GM21447 (cell line): Measurements from ENCODE around the gene RNF224.

Source experiments
- ATAC-seq: cut with Tn5 transposase; IDR thresholded peaks from one replicate; pipeline ENCODE4 v1.9.1; 2021; ENCODE audit not compliant: unreplicated experiment

Gene RNF224

DNA sequence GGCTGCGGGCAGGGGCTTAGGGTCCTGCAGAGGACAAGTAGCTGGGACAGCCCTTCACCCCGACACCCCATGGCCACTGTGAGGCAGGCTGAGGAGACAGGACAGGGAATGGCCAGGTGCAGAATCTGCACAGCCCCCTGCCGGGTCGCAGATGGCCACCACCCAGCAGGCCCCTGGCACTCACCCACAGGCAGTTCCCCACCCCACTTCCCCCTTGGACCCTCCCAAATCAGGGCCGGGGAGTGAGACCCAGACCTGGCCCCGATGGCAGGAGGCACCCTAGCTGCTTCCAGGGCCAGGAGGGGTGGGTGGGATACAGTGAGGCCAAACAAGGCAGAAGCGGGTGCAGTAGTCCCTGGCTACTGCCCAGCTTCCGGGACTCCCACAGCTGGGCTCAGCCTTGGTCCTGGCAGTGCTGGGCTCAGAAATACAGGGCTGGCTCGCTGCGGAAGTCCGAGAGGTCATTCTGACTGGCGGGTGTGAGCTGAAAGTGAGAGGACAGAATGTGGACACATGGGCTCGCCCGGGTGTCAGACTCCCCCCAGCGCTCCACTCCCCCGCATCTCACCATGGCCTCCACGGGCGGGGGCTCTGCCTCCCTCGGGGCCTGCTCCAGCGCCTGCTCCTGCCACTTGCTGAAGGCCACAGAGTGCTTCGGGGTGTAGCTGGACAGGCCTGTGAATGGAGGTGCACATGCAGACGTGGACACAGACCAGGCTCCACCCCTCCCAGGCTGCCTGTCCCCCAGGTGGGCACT, 35.4 kb upstream of the RNF224 start:
- ATAC-seq = no peak

DNA sequence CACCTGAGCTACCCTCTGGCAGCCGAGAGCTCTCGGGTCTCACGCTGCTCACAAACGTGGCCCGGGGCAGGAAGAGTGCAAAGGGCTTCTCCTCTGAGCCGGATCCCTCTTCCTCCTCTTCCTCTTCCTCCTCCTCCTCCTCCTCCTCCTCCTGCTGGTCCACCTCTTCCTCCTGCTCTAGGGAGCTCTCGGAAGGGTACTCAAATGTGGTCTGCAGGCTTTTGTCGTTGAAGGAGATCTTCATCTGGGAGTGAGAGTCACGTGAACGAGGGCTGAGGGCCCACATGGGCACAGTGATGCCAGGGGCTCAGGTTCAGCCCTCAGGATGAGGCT, 34.9 kb upstream of the RNF224 start:
- no peak for ATAC-seq

DNA sequence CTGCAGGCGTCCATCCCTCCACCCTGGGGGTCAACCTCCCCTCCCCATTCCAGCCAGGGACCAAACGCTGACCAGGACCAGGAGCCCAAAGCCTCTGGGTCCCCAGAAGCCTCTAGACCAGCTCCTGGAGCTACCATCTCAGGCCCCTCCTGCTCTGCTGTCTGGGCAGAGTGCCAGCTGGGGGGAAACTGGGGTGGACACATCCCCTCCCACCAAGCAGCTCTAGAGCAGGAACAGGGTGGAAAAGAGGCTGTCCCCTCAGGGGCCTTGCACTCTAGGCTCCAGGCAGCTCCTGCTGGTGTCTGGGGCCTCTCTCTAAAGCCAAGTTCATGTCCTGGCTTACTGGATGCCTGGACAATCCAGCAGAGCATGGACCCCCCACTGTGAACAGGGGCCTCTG, 34.4 kb upstream of the RNF224 start:
- no peak for ATAC-seq

DNA sequence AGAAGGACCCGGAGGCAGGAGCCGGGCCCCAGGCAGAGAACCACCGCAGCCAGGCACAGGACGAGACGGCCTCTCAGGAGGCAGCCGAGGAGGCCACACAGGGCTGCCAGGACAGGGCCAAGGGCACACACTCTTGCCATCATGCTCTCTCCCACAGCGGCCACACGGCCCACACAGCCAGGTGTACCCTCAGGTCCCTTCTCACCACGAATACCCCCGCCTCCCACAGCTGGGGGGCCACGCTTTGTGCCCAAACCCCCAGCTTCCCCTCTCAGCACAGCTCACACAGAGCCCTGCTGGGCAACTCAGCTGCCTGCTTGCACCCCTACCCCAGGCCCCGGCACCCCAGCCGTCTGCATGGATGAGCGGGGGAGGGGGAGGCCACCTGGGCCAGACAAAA, 33.5 kb upstream of the RNF224 start:
- no peak for ATAC-seq

DNA sequence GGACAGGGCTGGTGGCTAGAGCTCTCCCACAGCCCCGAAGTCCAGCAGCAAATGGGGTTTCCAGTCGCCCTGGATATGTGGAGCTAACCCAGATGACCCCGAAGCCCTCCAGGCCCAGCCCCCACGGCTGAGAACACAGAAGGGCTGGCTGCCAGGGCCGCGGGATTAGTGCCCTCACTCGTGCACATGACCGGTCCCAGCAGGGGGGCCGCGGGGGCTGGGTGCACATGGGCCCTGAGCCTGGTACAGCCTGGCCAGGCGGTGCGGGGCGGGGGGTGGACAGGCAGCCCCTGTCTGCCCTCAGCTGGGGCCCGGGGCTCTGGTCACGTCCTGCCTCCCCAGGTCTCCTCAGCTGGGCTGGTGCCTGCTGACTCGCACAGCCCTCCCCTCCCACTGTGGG, 32.9 kb upstream of the RNF224 start:
- no peak for ATAC-seq

DNA sequence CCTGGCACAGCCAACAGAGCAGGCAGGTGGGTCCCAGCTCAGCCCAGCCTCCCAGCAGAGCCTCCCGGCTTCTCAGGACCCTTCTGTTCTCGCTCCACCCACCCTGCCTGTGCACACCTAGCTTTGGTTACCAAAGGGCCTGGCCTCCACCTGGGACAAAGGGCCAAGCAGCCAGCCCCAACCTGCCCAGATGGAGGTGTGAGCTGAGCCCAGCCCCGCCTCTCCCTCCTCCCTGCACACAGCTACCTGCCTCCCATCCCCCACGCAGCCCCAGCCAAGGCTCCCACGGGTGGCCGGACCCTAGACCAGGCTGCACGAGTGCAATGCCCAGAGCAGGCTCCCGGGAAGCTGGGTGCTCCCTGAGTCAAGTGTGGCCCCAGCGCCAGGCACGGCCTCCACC, 32.4 kb upstream of the RNF224 start:
- no peak for ATAC-seq

DNA sequence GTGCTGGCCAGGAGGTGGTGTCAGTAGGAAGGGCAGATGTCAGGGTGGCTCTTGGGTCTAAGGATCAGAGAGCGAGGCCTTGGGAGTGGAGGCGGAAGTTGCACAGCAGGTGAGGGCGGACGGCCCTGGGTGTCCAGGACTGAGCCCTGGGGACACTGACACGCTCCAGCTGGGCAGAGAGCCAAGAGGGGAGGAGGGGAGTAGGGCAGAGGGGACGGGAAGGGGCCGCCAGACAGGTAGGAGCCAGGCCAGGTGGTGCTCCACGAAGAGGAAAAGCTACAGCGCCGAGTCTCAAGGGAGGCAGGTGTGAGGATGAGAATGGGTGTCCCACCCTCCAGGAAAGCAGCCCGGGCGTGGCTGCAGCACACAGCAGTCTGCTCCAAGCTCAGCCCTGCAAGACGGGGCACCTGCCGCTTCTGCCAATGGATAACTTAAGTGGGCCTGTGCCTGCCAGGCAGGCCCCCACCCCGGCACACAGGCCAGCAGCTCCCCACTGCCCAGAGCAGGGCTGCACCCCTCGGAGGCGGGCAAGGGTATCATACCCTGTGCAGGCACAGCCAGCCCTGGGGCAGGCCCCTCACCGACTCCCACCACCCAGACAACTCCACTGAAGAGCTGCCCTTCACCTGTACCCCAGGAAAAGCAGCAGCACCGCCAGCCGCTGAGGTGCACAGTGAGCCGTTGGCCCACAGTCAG, 31.6 kb upstream of the RNF224 start:
- ATAC-seq = no peak

DNA sequence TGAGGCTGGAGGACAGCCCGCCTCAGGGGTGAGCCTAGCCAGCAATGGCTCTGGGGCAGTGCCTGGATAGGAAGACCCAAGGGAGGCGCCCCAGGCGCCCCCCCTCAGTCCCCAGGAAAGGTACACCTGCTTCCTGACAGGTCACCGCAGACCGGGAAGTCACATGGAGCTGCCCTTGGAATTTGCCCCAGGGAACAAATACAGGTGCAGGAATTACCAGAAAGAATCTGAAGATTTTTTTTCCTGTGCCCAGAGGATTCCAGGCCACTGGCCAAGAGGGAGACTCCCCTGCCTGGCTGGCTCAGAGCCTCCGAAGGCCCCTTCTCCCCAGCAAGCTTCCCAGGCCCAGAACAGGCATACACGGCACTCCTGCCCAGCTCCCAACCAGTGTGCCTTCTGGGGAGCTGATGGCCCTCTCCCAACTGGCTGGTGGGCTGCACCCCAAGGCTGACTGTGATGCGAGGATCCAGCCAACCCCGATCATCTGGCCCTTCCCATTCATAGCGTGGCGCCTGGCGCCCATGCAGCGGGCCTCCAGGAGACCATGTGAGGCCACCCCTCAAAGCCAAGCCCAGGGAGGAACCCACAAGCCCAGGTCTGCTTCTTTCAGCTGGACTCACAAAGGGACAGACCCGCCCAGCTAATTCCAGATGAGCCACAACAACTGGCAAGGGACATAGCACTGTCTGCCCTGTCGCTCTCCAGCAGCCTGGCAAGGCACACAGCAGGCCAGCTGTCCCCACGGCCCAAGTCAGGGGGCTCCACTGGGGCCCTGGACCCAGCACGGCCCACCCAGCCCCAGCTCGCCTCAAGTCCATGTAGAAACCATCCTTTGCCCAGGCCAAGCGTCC, 29.0 kb upstream of the RNF224 start:
- ATAC-seq = no peak

DNA sequence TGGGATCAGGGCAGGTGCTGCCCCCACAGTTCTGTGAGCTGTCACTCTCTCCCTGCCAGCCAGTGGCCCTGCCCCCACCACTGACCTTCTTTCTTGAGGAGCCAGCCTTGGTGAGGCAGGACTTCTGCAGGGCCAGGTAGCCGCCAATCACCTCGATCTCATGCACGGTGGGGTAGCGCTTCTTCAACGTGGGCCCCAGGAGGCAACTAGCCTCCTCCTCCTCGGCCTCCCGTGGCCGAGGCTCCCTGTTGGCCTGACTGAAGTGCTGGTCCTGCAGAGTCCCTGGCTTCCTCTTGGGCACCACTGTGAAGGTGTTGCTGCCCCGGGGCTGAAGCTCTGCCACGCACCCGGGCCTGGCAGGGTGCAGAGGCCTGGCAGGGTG, 28.4 kb upstream of the RNF224 start:
- ATAC-seq = no peak

DNA sequence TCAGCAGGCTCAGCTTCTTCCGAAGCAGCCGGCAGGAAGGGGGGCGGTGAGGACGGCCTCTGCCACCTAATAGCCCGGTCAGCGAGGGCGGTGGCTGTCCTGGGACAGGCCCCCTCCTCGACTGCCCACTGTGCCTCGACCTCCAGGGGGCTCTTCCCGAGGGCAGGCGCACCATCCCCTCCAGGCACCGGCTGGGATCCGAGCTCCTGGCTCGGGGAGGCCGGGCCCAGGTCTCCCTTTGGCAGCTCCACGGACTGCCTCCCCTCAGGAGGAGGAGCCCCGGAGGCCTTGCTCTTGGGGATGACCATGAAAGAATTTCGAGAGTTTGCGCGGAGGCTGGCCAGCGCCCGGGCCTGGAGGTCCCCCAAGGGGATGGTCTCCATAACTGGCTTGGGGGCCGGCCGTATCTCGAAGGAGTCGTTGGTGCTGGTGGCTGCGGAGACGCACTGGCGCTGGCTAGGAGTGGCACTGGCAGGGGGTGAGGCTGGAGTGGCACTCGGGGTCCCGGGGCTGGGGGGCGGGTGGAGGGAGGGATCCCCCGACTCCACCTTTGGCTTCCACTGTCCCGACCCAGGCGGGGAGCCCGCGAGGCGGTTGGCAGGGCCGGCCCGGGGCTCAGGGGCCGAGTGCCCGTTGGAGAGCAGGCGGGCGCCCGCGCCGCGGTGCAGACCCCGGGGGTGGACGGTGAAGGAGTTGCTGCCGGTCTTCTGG, 27.7 kb upstream of the RNF224 start:
- no peak for ATAC-seq

DNA sequence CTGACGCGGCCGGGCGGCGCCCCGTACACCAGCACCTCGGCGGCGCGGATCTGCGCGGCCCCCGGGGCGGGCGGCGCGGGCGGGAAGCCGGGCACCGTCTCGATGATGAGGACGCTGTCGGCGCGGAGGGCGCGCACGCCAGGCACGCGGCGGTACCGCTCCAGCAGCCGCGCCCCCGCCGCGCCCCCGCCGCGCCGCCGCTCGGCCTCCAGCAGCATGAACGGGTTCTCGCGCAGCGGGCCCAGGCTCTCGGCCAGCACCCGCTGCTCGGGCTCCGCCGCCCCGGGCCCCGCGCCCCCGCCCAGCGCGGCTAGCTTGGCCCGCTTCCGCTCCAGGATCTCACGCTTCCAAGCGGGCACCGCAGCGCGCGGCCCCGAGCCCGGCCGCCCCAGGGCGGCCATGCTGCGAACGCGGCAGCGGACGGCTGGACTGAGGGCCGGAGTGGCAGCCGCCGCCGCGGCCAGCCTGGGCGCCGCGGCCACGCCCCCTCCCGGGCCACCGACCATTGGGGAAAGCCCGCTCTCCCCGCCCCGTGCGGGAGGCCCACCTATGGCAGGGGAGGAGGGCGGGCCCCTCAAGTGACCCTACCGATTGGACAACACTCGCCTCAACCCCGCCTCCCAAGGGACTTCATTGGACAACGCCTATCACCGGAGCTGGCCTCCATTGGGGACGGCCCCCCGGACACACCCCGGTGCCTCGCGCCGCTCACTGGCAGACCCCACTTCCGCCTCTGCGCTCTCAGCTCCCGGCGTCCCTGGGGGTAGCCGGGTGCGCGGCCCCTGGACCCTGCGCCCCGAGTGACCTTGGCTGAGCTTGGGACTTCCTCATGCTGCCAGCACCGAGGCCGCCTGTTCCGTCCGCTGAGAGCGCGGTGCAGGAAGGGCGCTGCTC, 26.7 kb upstream of the RNF224 start, which contains the start of gene TPRN:
TSS of gene TPRN (minus strand) at position 431 of the 894 bp plus-strand sequence. CDS start at position 401, 30 bp downstream.
- ATAC-seq = peak; percentile 90

DNA sequence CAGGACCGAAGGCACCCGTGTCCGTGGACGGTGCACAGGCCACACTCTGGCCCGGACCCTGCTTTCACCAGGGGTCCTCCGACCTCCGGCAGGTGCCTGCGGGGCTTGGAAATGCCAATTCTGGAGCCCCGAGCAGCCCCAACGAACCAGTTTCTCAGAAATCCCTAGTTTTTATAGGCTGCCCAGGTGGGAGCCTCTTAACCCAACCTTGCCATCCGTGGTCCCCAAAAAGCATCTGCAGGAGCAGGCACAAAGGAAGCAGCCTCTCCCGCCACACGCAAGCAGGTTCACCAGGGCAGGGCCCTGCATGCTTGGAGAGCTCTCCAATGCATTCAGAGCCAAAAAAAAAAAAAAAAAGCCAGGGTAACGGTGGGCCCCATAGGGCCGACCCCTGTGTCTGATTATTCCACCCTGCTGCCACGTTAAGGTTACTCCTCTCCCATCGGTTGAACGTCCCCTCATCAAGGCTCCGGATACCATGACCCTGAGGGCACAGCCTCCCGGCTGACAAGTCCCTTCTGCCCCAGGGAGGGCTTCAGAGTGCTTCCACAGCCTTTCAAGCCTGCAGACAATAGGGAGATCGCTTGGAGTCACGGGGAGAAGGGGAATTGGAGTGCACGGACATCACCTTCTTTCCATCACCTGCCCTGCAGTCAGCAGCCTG, 26.0 kb upstream of the RNF224 start:
- no peak for ATAC-seq

DNA sequence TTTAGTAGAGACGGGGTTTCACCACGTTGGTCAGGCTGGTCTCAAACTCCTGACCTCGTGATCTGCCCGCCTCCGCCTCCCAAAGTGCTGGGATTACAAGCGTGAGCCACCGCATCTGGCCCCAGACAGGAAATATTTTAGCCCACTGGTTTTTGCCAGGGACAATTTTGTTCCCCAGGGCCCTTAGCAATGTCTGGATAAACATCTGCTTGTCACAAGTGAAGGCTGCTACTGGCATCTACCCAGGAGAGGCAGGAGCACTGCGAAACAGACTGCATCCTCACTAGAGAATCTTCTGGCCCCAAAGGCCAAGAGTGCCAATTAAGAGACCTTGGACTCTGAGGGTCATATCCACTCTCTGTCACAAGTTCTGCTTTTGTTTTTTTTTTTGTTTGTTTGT, 24.3 kb upstream of the RNF224 start:
- ATAC-seq = no peak

DNA sequence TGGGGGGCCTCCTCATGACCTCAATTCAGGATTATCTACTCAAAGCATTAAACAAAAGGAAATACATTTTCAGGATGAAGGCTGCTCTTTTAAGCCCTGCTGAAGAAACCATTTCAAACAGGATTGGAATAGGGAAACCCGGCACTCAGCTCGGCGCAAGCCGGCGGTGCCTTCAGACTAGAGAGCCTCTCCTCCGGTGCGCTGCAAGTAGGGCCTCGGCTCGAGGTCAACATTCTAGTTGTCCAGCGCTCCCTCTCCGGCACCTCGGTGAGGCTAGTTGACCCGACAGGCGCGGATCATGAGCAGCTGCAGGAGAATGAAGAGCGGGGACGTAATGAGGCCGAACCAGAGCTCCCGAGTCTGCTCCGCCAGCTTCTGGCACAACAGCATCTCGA, 22.6 kb upstream of the RNF224 start:
- no peak for ATAC-seq

DNA sequence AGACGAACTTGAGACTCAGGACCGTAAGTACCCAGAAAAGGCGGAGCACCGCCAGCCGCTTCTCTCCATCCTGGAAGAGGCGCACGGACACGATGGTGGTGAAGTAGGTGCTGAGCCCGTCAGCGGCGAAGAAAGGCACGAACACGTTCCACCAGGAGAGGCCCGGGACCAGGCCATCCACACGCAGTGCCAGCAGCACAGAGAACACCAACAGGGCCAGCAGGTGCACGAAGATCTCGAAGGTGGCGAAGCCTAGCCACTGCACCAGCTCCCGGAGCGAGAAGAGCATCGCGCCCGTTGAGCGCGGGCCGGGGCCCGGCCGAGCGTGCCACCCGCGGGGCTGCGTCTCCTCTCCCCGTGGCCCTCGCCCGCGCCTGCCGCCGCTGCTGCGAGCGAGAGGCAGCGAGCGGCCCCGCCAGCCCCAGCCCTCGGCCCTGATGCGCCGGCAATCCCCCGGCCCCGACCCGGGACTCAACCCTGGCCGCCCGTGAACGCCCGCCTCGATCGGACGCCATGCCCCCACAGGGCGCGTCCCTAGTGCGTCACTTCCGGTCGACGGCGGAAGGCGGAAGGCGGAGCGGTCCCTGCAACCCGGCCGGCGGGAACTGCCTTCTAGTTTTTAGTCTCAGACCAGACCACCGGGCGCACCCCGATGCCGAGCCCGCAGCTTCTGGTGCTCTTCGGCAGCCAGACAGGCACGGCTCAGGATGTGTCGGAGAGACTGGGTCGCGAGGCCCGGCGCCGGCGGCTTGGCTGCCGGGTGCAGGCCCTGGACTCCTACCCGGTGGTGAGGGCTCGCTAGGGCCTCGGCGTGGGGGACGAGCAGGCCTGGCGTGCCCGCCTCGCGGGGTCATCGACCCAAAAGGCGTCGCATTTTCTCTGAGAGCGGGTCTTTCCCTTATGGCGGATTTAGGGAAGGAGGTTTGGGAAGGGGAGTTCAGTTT, 21.9 kb upstream of the RNF224 start, which contains the start of the genes NDOR1 and TMEM203:
TSS of gene NDOR1 (plus strand) at position 575 of the 944 bp plus-strand sequence. CDS start at position 653, 78 bp downstream.
TSS of gene TMEM203 (minus strand) at position 523 of the 944 bp plus-strand sequence. CDS start at position 289, 234 bp downstream.
- peak; percentile 33 for ATAC-seq

DNA sequence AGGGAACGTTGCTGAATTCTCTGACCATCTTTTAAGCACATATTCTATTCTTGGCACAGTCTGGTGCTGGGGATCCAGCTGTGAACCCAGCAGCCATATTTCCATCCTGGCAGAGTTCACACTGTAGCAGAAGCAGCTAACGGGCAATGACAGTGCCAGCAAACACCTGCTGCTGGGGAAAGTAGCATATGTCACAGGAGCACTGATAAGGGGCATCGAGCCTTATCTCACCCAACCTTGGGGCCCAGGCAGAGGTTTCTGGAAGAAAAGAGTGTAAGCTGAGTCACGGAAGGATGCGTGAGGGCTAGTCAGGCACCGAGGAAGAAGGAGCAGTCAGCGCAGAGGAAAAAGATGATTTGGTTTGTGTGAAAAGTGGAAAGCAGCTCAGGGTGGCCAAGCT, 20.7 kb upstream of the RNF224 start:
- no peak for ATAC-seq

DNA sequence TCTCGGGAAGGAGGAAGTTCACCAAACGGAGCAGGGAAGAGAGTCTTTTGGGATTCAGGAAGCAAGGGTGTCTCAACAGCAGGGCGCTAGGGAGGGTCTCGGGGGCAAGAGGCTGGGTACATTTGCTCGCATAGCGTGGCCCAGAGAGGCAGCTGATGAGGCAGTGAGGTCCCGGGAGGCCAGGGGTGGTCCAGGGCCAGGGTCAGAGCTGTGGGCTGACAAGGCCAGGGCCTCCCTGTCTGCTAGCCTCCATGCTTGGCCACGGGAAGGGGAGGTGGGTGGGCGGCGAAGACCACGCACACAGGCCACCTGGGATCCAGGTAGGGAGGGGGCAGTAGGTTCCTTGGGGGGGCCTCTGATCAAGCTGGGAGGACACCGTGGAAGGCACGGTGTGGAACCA, 15.8 kb upstream of the RNF224 start:
- ATAC-seq = no peak

DNA sequence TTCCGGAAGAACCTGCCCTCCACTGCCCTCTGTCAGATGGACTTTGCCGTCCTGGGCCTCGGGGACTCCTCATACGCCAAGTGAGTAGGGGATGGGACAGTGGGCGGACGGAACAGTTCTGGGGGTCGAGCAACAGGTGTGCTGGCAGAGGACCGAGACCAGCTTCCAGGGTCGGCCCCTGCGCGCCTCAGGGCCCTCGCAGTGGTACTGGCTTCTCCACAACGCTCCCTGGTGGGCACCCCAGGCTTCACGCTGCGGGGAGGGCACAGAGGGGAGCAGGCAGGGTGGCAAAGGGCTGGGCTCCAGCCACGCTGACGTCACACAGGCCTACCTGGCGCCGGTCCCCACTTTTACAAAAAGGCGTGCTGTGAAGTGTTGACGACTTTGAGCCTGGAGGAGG, 14.8 kb upstream of the RNF224 start:
- ATAC-seq = no peak
